Astrocyte (in vitro differentiated cells and primary cell): ENCODE measurements around the gene BCAT1.

Experiments
- CTCF ChIP-seq: IDR thresholded peaks from 2 replicates; pipeline ENCODE4 v1.5.1; 2011; ENCODE audit warnings: low read depth, mild to moderate bottlenecking, inconsistent platforms, low read length, moderate library complexity; ENCODE audit not compliant: insufficient read depth
- EZH2 ChIP-seq: IDR thresholded peaks from 2 replicates; pipeline ENCODE4 v1.6.1; 2012; ENCODE audit warnings: mild to moderate bottlenecking, low read length, inconsistent platforms; ENCODE audit not compliant: insufficient read depth

GRCh38 chr12:24764712-24765111 is 184.2 kb downstream of the BCAT1 start:
- TF ChIP-seq CTCF (no peak), EZH2 (no peak)
